T-helper 2 cell (primary cell): ENCODE results near the gene PCDH12.

ENCODE experiments used
- DNase-seq, 5 experiments: peaks; one replicate each; pipeline versions ENCODE4 v3.0.0 to v3.0.0-alpha.2; 2012 to 2022
- total RNA-seq, 2 donors: gene quantifications; one replicate each; lab custom pipeline; 2026; lab: John Stamatoyannopoulos, UW

Gene PCDH12
- 0 reads per million in 2 donors for total RNA-seq

GRCh38 chr5:141958113-141958512, at the start of gene PCDH12:
PCDH12 (minus strand) TSS chr5:141958202; CDS start chr5:141957851, 351 bp downstream.
- DNase-seq, result peak in 1 of 5 experiments; percentile 26

- no peak for DNase-seq
These were observed 49.2 kb upstream of the PCDH12 start for GRCh38 chr5:142007237-142007544.

DNA sequence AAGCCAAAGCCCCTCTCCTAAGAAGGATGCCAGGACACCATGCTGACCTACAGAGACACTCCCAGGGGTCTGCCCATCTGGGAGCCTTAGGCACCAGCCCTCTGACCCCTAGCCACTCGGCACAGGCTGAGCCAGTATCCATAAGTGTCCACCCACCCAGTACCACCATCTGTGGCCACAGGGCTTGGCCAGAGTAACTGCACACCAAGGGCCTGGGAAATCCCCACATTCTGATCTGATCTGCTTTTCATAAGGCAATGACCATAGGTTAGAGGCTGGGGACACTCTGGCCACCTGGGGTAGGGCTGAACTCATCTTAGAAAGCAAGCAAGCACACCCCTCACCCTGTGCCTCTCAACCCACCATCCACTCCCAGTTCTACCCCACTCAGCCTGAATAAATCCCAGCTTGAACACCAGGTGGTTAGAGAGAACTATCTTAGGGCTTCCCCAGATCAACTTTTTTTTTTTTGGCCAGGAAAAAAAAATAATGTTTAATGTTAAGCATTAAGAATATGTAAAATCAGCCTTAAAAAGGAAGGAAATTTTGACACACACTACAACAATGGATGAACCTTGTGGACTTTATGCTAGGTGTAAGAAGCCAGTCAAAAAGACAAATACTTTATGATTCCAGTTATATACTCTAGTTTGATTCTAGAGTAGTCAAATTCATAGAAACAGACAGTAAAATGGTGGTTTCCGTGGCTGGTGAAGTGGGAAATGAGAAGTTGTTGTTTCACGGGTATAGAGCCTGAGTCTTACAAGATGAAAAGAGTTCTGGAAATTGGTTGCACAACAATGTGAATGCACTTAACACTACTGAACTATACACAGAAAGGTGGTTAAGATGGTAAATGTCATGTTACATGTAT, 48.6 kb upstream of the PCDH12 start:
- DNase-seq, result peak in 2 of 5 experiments; percentile 50 to 87

DNA sequence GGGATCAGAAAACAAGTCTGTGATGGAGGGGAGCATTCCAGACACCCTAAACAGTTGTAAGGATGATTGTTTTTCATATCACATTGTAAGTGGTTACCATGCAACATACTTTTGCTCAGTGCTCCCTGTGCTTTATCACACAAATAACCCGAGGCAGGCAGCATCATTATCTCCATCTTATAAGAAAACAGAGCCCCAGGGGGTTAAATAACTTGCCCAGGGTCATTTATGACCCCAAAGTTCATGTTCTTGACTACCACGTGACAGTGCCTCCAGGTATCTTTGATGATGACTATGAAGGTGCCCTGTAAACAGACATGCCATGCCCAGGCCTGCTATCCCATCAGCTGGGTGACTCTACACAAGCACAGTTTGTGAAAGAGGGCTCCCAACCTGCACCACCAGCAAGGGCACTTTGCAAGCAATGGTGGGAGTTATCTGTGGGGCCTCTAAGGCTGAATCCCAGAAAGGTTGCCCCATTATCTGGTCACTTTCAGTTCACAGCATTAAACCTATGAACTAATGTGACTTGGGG, 45.3 kb upstream of the PCDH12 start:
- DNase-seq, result no peak

GRCh38 chr5:142000704-142001484, 42.9 kb upstream of the PCDH12 start:
- no peak for DNase-seq

GRCh38 chr5:142000173-142000572, 42.2 kb upstream of the PCDH12 start:
- no peak for DNase-seq

GRCh38 chr5:141997358-141997960, 39.5 kb upstream of the PCDH12 start:
- DNase-seq, result no peak

DNA sequence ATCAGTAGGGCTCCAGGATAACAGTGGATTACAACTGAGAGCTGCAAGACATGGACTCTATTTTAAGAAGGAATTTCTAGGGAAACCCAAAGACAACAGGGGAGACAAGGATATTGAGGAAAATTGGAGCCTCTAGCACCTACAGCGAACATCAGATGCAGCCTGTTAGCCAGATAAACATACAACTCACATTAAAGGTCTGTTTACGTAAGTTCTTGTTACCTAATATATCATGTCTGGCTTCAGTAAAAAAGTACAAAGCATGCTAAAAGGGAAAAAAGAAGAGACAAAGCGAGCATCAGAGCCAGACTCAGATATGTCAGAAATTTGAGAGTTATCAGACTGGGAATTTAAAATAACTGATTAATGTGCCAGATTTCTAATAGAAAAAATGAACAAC, 37.7 kb upstream of the PCDH12 start:
- DNase-seq, result no peak

GRCh38 chr5:141994511-141995136, 36.6 kb upstream of the PCDH12 start:
- no peak for DNase-seq

GRCh38 chr5:141992349-141992963, 34.5 kb upstream of the PCDH12 start:
- peak; percentile 40 to 70 (median 64) for DNase-seq

- no peak for DNase-seq
These were observed 31.7 kb upstream of the PCDH12 start for GRCh38 chr5:141989720-141990119.

DNA sequence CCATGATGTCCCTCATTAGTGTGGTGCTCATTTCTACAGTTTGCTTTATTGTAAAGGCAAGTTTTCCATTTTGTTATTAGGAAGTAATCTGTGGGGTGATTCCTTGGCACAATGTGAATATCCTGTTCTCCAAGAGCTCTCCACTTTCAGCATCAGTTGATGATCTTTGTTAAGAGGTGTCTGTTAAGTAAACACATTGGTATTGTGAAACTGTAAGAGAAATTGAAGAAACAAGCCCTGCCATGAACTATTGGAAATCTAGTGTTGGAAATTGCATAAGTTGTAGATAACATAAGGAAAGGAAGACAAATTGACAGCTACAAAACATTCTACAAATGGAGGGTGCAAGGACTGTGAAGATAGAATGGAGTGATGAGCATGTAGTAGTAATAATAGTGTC, 28.1 kb upstream of the PCDH12 start:
- no peak for DNase-seq

- no peak for DNase-seq
These were observed 24.6 kb upstream of the PCDH12 start for GRCh38 chr5:141982626-141983025.

DNA sequence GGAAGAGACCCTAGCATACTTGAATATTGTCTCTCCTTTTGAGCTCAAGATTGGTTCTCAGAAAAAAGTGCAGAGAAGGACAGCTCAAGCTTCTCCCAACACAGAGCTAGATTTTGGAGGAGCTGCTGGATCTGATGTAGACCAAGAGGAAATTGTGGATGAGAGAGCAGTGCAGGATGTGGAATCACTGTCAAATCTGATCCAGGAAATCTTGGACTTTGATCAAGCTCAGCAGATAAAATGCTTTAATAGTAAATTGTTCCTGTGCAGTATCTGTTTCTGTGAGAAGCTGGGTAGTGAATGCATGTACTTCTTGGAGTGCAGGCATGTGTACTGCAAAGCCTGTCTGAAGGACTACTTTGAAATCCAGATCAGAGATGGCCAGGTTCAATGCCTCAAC, 20.4 kb upstream of the PCDH12 start:
- no peak for DNase-seq

DNA sequence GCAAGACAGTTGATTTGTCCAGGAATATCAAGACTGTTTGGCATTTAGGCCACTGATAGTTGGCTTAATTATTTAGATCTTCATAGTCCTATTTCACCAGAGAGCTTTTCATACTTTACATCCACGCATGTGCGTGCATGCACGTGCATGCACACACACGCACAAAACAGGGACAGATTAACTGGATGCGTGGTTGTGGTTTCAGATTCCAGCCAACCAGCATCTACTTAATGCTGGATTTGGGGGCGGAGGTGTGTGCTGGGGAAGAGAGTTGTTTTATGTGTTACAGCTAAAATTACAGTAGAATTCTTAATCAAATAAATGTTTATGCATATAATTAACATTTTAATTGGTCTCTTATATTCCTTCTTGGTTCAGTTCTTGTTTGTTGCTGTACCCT, 18.2 kb upstream of the PCDH12 start:
- no peak for DNase-seq

DNA sequence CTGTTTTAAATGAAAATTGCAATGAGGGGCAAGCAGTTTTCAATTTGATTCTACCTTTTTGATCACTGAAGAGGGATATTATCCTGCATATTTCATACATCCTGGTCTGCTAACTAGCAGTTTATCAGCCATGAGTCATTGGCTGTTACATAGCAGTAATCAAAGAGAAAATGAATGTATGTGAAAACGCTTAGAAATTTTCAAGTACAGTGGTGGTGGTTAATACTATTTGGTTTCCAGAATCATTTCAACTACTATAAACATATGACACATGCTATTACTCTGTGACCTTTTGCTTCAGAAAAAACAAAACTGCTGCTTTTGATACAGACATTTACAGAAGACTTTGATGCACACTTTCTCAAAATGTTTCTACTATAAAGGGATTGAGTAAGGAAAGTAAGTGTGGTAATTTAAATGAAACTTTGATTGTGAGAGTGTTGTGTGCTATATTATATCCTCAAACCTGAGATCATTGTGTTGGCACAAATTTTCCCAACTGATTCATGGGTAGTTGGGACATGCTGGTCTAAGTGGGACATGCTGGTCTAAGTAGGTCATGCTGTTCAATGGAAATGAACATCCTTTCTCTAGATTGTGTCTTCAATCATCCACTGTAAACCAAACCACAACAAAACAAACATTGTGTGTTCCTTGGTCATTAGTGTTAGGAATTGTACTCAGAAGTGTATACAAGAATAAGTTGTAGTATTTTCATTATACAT, 16.0 kb upstream of the PCDH12 start:
- no peak for DNase-seq

DNA sequence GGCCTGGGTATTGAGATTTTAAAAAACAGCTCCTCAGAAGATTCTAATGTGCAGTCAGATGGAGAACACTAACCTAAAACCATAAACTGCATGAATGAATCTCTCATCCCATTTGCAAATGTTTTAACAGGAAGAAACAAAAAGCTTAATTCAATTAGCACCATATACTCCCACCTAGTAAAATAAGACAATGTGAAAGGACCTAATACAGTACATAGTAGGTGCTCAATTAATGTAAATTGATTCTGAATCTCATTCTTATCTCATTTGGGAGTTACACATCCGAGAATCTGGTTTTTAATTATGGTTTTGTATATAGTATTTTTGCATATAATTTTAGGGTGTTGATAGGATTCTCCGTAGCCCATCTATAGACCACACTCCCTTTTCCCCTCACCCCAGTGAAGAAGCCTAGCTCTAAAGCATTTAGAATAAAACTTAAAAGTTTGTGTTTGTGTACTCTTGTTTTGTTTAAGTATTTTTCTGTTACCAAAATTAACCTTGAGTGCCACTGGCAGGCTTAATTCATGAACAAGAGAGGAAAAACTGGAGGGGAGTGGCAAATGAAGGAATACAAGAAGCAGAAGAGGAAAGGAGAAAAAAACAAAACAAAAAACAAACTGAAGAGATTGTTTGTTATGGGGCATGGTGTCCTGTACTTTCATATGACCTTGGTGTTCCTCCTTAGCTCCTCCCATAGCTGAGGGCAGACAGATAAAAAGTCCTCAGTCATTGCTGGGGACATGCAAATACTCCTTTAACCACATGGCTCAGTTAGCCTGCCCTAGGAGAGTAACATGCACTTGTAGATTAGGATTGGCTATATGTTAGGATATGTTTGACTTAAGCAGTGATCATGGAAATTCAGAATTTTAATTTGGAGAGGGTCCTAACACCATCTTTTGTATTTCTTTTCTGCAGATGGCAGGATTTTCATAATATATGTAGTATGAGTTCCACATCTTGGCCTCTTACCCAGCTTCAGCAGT, 12.1 kb upstream of the PCDH12 start:
- peak in 1 of 5 experiments; percentile 66 for DNase-seq

GRCh38 chr5:141968914-141969608, 11.1 kb upstream of the PCDH12 start, which contains the start of gene RNF14:
RNF14 (plus strand) TSS chr5:141969105; CDS start chr5:141973589, 4,484 bp downstream.
- peak; percentile 87 to 98 (median 91) for DNase-seq

GRCh38 chr5:141966963-141967333, 8.9 kb upstream of the PCDH12 start:
- DNase-seq, result no peak
